CD14-positive monocyte (primary cell): ENCODE results near the gene ZRANB1. TPM values are rescaled to one million over a fixed set of nuclear protein-coding genes. Genes with fewer than 3 reads are reported as not detected.
A peak's percentile ranks its signal among the peaks of the same experiment; 100 is the strongest.

ENCODE experiments used
- DNase-seq, 3 donors: peaks; one replicate each; pipeline ENCODE4 v3.0.0-alpha.2; 2011 to 2022
- H2AFZ ChIP-seq: 2 replicates; pipeline ENCODE4 v1.6.0; 2012; ENCODE audit warnings: mild to moderate bottlenecking, low read depth, low read length, inconsistent platforms; ENCODE audit not compliant: insufficient read depth, poor library complexity, severe bottlenecking
- H3K27ac ChIP-seq, 2 donors: 1 replicate in 1 of 2; 2 replicates in 1 of 2; pipeline ENCODE4 v1.5.1; 2012 to 2013; ENCODE audit warnings: low read length in 2 of 2, control low read depth in 1 of 2, inconsistent platforms in 1 of 2, low read depth in 1 of 2, mild to moderate bottlenecking in 1 of 2
- H3K27me3 ChIP-seq, 2 donors: one replicate each; pipeline versions ENCODE4 v1.6.0 to v1.6.1; 2011 to 2013; ENCODE audit warnings: low read length in 2 of 2; ENCODE audit not compliant: control insufficient read depth in 2 of 2, insufficient read depth in 2 of 2
- H3K36me3 ChIP-seq, 2 donors: replicated peaks in 1 of 2; 1 replicate in 1 of 2; 2 replicates in 1 of 2; pipeline versions ENCODE4 v1.5.1 to v1.6.1; 2012 to 2013; ENCODE audit warnings: low read length in 2 of 2, control low read depth in 1 of 2, inconsistent platforms in 1 of 2, mild to moderate bottlenecking in 1 of 2; ENCODE audit not compliant: insufficient read depth in 2 of 2, control insufficient read depth in 1 of 2
- H3K4me1 ChIP-seq, 2 donors: 1 replicate in 1 of 2; 2 replicates in 1 of 2; pipeline versions ENCODE4 v1.5.1 to v1.6.1; 2012 to 2013; ENCODE audit warnings: low read length in 2 of 2, control low read depth in 1 of 2, inconsistent platforms in 1 of 2, mild to moderate bottlenecking in 1 of 2, moderate library complexity in 1 of 2; ENCODE audit not compliant: insufficient read depth in 2 of 2, control insufficient read depth in 1 of 2
- H3K4me2 ChIP-seq: replicated peaks from 2 replicates; pipeline ENCODE3; 2012; ENCODE audit warnings: low read length, moderate library complexity, mild to moderate bottlenecking; ENCODE audit not compliant: poor library complexity, severe bottlenecking; ENCODE audit errors: extremely low read depth
- H3K4me3 ChIP-seq, 3 experiments: fragments of 200-600 bp in 1 of 3; sonication (generic) in 1 of 3; replicated peaks in 1 of 3; 1 replicate in 2 of 3; 2 replicates in 1 of 3; pipeline ENCODE4 v1.5.1; 2011 to 2013; ENCODE audit warnings: low read length in 3 of 3, mild to moderate bottlenecking in 3 of 3, control low read depth in 2 of 3, low read depth in 2 of 3, inconsistent platforms in 1 of 3, moderate library complexity in 1 of 3
- H3K79me2 ChIP-seq: 2 replicates; pipeline ENCODE4 v1.6.0; 2012; ENCODE audit warnings: mild to moderate bottlenecking, control low read depth, inconsistent platforms, low read length, moderate library complexity; ENCODE audit not compliant: insufficient read depth
- H3K9ac ChIP-seq: 2 replicates; pipeline ENCODE4 v1.6.0; 2017; ENCODE audit warnings: low read length, mild to moderate bottlenecking; ENCODE audit not compliant: insufficient read depth, poor library complexity, severe bottlenecking
- H3K9me3 ChIP-seq, 2 donors: replicated peaks in 1 of 2; 1 replicate in 1 of 2; 2 replicates in 1 of 2; pipeline versions ENCODE4 v1.5.1 to v1.6.1; 2012 to 2013; ENCODE audit warnings: low read length in 2 of 2, control low read depth in 1 of 2; ENCODE audit not compliant: control insufficient read depth in 1 of 2, insufficient read depth in 1 of 2
- H4K20me1 ChIP-seq: 2 replicates; pipeline ENCODE4 v1.6.0; 2012; ENCODE audit warnings: mild to moderate bottlenecking, low read length, control low read depth, moderate library complexity; ENCODE audit not compliant: insufficient read depth
- H3K27ac Mint-ChIP-seq, 7 donors: one replicate each; pipeline ENCODE4 v1.8.0; 2020; ENCODE audit warnings: mild to moderate bottlenecking in 7 of 7, mixed read lengths in 7 of 7, moderate library complexity in 6 of 7, inconsistent platforms in 2 of 7
- H3K27me3 Mint-ChIP-seq, 3 donors: one replicate each; pipeline ENCODE4 v1.8.0; 2021 to 2022; ENCODE audit warnings: low read depth in 3 of 3, mild to moderate bottlenecking in 3 of 3, mixed read lengths in 3 of 3, moderate library complexity in 3 of 3, inconsistent platforms in 1 of 3
- H3K36me3 Mint-ChIP-seq, 2 donors: one replicate each; pipeline ENCODE4 v1.8.0; 2020; ENCODE audit warnings: mixed read lengths in 2 of 2, inconsistent platforms in 1 of 2, mild to moderate bottlenecking in 1 of 2
- H3K4me1 Mint-ChIP-seq: one replicate; pipeline ENCODE4 v1.8.0; 2020; ENCODE audit warnings: mild to moderate bottlenecking, mixed read lengths
- H3K4me3 Mint-ChIP-seq, 2 donors: one replicate each; pipeline ENCODE4 v1.8.0; 2020; ENCODE audit warnings: mild to moderate bottlenecking in 2 of 2, mixed read lengths in 2 of 2, moderate library complexity in 1 of 2
- H3K9me3 Mint-ChIP-seq, 7 donors: one replicate each; pipeline ENCODE4 v1.8.0; 2020 to 2022; ENCODE audit warnings: mixed read lengths in 7 of 7, mild to moderate bottlenecking in 6 of 7, moderate library complexity in 6 of 7, inconsistent platforms in 2 of 7
- WGBS: methylation state at CpG from one replicate; pipeline ENCODE4 v1.1.5; 2013; ENCODE audit warnings: missing lambda C conversion rate; ENCODE audit not compliant: insufficient coverage; 5-methylcytosine and 5-hydroxymethylcytosine counted together
- intact Hi-C, 2 donors: fragments of 100-400 bp; cut with micrococcal nuclease; formaldehyde crosslinking; loops; one replicate each; pipeline versions ENCODE4 v1.15.0 to v1.15.1; 2023
- polyA plus RNA-seq, 3 donors: library from polyadenylated mRNA; depleted of rRNA in 1 of 3; unstranded in 2 of 3; stranded (reverse) in 1 of 3; fragments of 300-500 nt in 2 of 3; fragments of >200 nt in 1 of 3; fragmentation: Illumina TruSeq in 2 of 3; gene quantifications; 1 replicate in 2 of 3; 2 replicates in 1 of 3; pipeline ENCODE4 v1.2.3, GENCODE V29; 2012 to 2021
- TF ChIP-seq, protein P1 (sequence below): fragments of 200-600 bp; IDR thresholded peaks from one replicate; pipeline ENCODE4 v1.8.0; 2022; ENCODE audit warnings: antibody characterized with exemption, mild to moderate bottlenecking

Gene ZRANB1
- polyA plus RNA-seq, 3 donors, result 2.7 to 5.6 (median 3.1) TPM

DNA sequence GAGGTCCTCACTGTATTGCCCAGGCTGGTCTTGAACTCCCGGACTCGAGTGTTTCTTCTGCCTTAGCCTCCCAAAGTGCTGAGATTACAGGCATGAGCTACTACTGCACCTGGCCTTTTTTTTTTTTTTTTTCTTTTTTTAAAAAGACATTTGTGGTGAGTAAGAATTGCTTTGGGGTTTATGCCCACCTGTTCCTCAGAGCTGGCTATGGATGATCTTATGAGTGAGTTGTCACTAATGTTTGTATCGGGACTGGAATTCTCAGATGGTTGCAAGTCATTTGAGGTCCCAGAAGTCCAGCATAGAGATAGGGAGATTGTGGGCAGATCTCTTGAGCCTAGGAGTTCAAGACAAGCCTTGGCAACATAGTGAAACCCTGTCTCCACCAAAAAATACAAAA is 35.2 kb downstream of the ZRANB1 start:
- WGBS, result 100% methylated on average over 1 of the region's 3 CpGs

DNA sequence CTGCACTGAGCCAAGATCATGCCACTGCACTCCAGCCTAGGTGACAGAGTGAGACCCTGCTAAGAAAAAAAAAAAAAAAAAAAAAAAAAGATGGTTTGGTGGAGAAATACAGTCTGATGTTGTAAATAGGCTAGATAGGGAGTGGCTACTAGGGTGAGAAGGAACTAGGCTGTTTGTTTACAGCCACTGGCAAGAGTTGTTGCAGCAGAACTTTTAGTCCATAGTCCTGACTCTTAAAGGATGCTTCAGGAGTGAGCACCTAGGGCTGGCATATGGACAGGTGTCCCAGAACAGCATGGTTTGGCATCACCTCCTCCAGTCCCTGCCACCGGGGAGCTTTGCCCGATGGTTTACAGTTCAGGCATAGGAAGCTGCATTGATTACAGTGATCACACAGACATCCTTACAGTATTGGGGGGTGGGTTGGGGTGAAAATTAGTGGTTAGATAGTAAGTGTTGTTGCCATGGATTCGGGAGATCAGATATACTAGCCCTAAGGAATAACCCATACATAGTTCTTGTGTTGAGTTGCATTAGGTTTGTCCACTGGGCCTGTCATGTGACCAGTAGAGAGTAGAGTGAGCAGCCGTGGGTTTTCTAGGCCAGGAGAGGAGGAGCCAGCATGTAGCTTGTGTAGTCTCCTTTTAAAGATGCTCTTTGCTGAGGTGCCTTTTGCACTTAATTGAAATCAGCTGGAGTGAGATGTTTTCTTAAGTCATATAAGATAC is 35.9 kb downstream of the ZRANB1 start:
- 100% methylated on average over 2 of the region's 4 CpGs for WGBS
- Histone ChIP-seq H3K27ac (no peak overlapping the region), H3K9ac (no peak overlapping the region), H3K9me3 (no peaks in the 10 kb centered on the region), H3K4me2 (no peak overlapping the region), H3K36me3 (peaks cover 39 to 87% of the 10 kb centered on the region in 2 donors), H3K79me2 (no peaks in the 10 kb centered on the region), H3K4me3 (no peak overlapping the region), H2AFZ (no peak overlapping the region), H4K20me1 (peaks cover 42% of the 10 kb centered on the region), H3K27me3 (no peaks in the 10 kb centered on the region), H3K4me1 (no peaks in the 10 kb centered on the region)
- peak overlapping the region in 2 of 7 donors; percentile 9 to 41 for H3K27ac Mint-ChIP-seq
- H3K9me3 Mint-ChIP-seq, result no peaks in the 10 kb centered on the region
- DNase-seq, result no peak
- TF ChIP-seq, protein P1, sequence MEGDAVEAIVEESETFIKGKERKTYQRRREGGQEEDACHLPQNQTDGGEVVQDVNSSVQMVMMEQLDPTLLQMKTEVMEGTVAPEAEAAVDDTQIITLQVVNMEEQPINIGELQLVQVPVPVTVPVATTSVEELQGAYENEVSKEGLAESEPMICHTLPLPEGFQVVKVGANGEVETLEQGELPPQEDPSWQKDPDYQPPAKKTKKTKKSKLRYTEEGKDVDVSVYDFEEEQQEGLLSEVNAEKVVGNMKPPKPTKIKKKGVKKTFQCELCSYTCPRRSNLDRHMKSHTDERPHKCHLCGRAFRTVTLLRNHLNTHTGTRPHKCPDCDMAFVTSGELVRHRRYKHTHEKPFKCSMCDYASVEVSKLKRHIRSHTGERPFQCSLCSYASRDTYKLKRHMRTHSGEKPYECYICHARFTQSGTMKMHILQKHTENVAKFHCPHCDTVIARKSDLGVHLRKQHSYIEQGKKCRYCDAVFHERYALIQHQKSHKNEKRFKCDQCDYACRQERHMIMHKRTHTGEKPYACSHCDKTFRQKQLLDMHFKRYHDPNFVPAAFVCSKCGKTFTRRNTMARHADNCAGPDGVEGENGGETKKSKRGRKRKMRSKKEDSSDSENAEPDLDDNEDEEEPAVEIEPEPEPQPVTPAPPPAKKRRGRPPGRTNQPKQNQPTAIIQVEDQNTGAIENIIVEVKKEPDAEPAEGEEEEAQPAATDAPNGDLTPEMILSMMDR, result no peak
- H3K27me3 Mint-ChIP-seq, result peaks cover 0 to 2% (median 0%) of the 10 kb centered on the region in 3 donors
- no peak overlapping the region for H3K4me3 Mint-ChIP-seq
- intact Hi-C loops, result no loop called here
- peaks cover 70 to 79% of the 10 kb centered on the region in 2 donors for H3K36me3 Mint-ChIP-seq
- H3K4me1 Mint-ChIP-seq, result peaks cover 11% of the 10 kb centered on the region

More for the DNA sequence above, 35.2 kb downstream of the ZRANB1 start:
- Mint-ChIP-seq H3K27me3 (peaks cover 0 to 2% (median 0%) of the 10 kb centered on the region in 3 donors), H3K36me3 (peaks cover 70 to 79% of the 10 kb centered on the region in 2 donors), H3K4me1 (peaks cover 11% of the 10 kb centered on the region), H3K4me3 (no peak overlapping the region), H3K9me3 (no peaks in the 10 kb centered on the region), H3K27ac (peak overlapping the region in 1 of 7 donors; percentile 41)
- H3K4me2 ChIP-seq, result no peak overlapping the region
- no peaks in the 10 kb centered on the region for H3K9me3 ChIP-seq
- intact Hi-C loops, result no loop called here
- no peaks in the 10 kb centered on the region for H3K79me2 ChIP-seq
- DNase-seq, result no peak
- H3K27me3 ChIP-seq, result no peaks in the 10 kb centered on the region
- no peaks in the 10 kb centered on the region for H3K4me1 ChIP-seq
- TF ChIP-seq, protein P1, result no peak
- no peak overlapping the region for H2AFZ ChIP-seq
- H3K4me3 ChIP-seq, result no peak overlapping the region
- H4K20me1 ChIP-seq, result peaks cover 41% of the 10 kb centered on the region
- H3K9ac ChIP-seq, result no peak overlapping the region
- H3K36me3 ChIP-seq, result peaks cover 39 to 87% of the 10 kb centered on the region in 2 donors
- no peak overlapping the region for H3K27ac ChIP-seq
